Astrocyte (in vitro differentiated cells and primary cell): ENCODE data around the gene MYO15B. TPM values are rescaled to one million over a fixed set of nuclear protein-coding genes. Genes with fewer than 3 reads are reported as not detected.
A peak's percentile ranks its signal among the peaks of the same experiment; 100 is the strongest.
"Not testable (repeated sequence)": the region's sequence is repeated elsewhere in the genome, so short reads cannot be mapped to it uniquely, and the experiment has no call there.

Experiments used
- DNase-seq: peaks from one replicate; pipeline ENCODE4 v3.0.0-alpha.2; 2010; ENCODE audit warnings: low read depth
- FAIRE-seq: peaks from 2 replicates; lab custom pipeline; 2011; peaks lifted over from hg19 to GRCh38; lab: Jason Lieb, UNC
- H2AFZ ChIP-seq: 2 replicates; pipeline ENCODE4 v1.6.0; 2012; ENCODE audit warnings: low read depth, low read length, inconsistent platforms
- H3K27ac ChIP-seq: 2 replicates; pipeline ENCODE4 v1.5.1; 2011; ENCODE audit warnings: low read depth, low read length, inconsistent platforms
- H3K27me3 ChIP-seq: 2 replicates; pipeline ENCODE4 v1.6.0; 2011; ENCODE audit warnings: low read length, inconsistent platforms; ENCODE audit not compliant: insufficient read depth
- H3K36me3 ChIP-seq: 2 replicates; pipeline ENCODE4 v1.5.1; 2011; ENCODE audit warnings: low read length, inconsistent platforms; ENCODE audit not compliant: insufficient read depth
- H3K4me1 ChIP-seq: 2 replicates; pipeline ENCODE4 v1.5.1; 2011; ENCODE audit warnings: low read length, inconsistent platforms; ENCODE audit not compliant: insufficient read depth
- H3K4me2 ChIP-seq: 2 replicates; pipeline ENCODE4 v1.6.0; 2012; ENCODE audit warnings: low read length, inconsistent platforms
- H3K4me3 ChIP-seq: 2 replicates; pipeline ENCODE4 v1.5.1; 2011; ENCODE audit warnings: low read depth, mild to moderate bottlenecking, low read length, inconsistent platforms; ENCODE audit not compliant: insufficient read depth
- H3K79me2 ChIP-seq: 2 replicates; pipeline ENCODE4 v1.6.0; 2012; ENCODE audit warnings: mild to moderate bottlenecking, low read length, inconsistent platforms; ENCODE audit not compliant: insufficient read depth
- H3K9ac ChIP-seq: 2 replicates; pipeline ENCODE4 v1.6.0; 2012; ENCODE audit warnings: mild to moderate bottlenecking, low read length, inconsistent platforms
- H3K9me3 ChIP-seq: 2 replicates; pipeline ENCODE4 v1.5.1; 2012; ENCODE audit warnings: low read depth, mild to moderate bottlenecking, low read length, inconsistent platforms; ENCODE audit not compliant: insufficient read depth
- H4K20me1 ChIP-seq: 2 replicates; pipeline ENCODE4 v1.6.0; 2012; ENCODE audit warnings: low read length, inconsistent platforms; ENCODE audit not compliant: insufficient read depth
- H3K27ac Mint-ChIP-seq: one replicate; pipeline ENCODE4 v1.8.0; 2021; ENCODE audit warnings: mild to moderate bottlenecking, mixed read lengths; ENCODE audit not compliant: unreplicated experiment
- H3K27me3 Mint-ChIP-seq: one replicate; pipeline ENCODE4 v1.8.0; 2021; ENCODE audit warnings: low read depth, mixed read lengths; ENCODE audit not compliant: unreplicated experiment
- H3K36me3 Mint-ChIP-seq: one replicate; pipeline ENCODE4 v1.8.0; 2021; ENCODE audit warnings: low read depth, mixed read lengths; ENCODE audit not compliant: unreplicated experiment
- H3K4me1 Mint-ChIP-seq: one replicate; pipeline ENCODE4 v1.8.0; 2021; ENCODE audit warnings: low read depth, mixed read lengths; ENCODE audit not compliant: unreplicated experiment
- H3K4me3 Mint-ChIP-seq: one replicate; pipeline ENCODE4 v1.8.0; 2021; ENCODE audit warnings: mild to moderate bottlenecking, moderate library complexity, mixed read lengths; ENCODE audit not compliant: unreplicated experiment
- H3K9me3 Mint-ChIP-seq: one replicate; pipeline ENCODE4 v1.8.0; 2021; ENCODE audit warnings: mild to moderate bottlenecking, mixed read lengths; ENCODE audit not compliant: unreplicated experiment
- EZH2 ChIP-seq: IDR thresholded peaks from 2 replicates; pipeline ENCODE4 v1.6.1; 2012; ENCODE audit warnings: mild to moderate bottlenecking, low read length, inconsistent platforms; ENCODE audit not compliant: insufficient read depth
- total RNA-seq: library from RNA; stranded (reverse); gene quantifications from 2 replicates; pipeline ENCODE4 v1.2.1, GENCODE V29; 2021
- TF ChIP-seq, protein P1 (sequence below): IDR thresholded peaks from 2 replicates; pipeline ENCODE4 v1.5.1; 2011; ENCODE audit warnings: low read depth, mild to moderate bottlenecking, inconsistent platforms, low read length, moderate library complexity; ENCODE audit not compliant: insufficient read depth

Gene MYO15B
- total RNA-seq, 1 donor from 2014 or later, result 3.5 TPM

DNA sequence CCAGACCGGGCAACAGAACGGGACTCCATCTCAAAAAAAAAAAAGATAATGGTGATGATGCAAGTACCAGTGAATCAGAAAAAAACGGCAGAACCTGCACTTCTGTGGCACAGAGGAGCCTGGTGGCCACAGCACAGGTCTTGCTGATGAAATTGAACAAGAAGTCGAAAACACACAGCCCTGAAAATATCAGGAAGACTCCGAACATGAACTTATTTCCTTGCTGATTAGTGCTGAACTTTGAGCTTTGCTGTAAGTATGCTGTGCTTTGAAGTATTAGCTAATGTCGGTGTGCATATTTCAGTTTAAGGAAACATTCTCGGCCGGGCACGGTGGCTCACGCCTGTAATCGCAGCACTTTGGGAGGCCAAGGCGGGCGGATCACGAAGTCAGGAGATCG, 10.9 kb upstream of the MYO15B start:
- no peak for FAIRE-seq
- Histone ChIP-seq H4K20me1 (no peaks in the 10 kb centered on the region), H2AFZ (no peak overlapping the region), H3K27me3 (no peaks in the 10 kb centered on the region), H3K4me1 (no peaks in the 10 kb centered on the region), H3K9me3 (no peaks in the 10 kb centered on the region), H3K27ac (no peak overlapping the region), H3K79me2 (no peaks in the 10 kb centered on the region), H3K9ac (no peak overlapping the region), H3K36me3 (no peaks in the 10 kb centered on the region), H3K4me3 (no peak overlapping the region), H3K4me2 (no peak overlapping the region)
- Mint-ChIP-seq H3K27ac (no peak overlapping the region), H3K4me3 (no peak overlapping the region), H3K27me3 (peaks cover 11% of the 10 kb centered on the region), H3K4me1 (no peaks in the 10 kb centered on the region), H3K36me3 (no peaks in the 10 kb centered on the region), H3K9me3 (peaks cover 3% of the 10 kb centered on the region)
- TF ChIP-seq, protein P1, sequence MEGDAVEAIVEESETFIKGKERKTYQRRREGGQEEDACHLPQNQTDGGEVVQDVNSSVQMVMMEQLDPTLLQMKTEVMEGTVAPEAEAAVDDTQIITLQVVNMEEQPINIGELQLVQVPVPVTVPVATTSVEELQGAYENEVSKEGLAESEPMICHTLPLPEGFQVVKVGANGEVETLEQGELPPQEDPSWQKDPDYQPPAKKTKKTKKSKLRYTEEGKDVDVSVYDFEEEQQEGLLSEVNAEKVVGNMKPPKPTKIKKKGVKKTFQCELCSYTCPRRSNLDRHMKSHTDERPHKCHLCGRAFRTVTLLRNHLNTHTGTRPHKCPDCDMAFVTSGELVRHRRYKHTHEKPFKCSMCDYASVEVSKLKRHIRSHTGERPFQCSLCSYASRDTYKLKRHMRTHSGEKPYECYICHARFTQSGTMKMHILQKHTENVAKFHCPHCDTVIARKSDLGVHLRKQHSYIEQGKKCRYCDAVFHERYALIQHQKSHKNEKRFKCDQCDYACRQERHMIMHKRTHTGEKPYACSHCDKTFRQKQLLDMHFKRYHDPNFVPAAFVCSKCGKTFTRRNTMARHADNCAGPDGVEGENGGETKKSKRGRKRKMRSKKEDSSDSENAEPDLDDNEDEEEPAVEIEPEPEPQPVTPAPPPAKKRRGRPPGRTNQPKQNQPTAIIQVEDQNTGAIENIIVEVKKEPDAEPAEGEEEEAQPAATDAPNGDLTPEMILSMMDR, result no peak
- no peak for TF ChIP-seq EZH2
- no peak for DNase-seq

DNA sequence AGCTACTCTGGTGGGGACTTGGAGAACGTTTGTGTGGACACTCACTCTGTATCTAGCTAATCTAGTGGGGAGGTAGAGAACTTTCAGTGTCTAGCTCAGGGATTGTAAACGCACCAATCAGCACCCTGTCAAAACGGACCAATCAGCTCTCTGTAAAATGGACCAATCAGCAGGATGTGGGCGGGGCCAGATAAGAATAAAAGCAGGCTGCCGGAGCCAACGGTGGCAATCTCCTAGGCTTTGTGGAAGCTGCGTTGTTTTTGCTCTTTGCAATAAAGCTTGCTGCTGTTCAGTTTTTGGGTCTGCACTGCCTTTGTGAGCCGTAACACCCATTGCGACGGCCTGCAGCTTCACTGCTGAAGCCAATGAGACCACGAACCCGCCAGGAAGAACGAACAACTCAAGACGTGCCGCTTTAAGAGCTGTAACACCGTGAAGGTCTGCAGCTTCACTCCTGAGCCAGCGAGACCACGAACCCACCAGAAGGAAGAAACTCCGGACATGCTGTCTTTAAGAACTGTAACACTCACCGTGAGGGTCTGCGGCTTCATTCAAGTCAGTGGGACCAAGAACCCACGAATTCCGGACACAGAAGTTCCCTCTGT, 6.4 kb upstream of the MYO15B start:
- not testable (repeated sequence) for H3K9ac ChIP-seq, H3K4me3 Mint-ChIP-seq, H2AFZ ChIP-seq, H3K79me2 ChIP-seq, H3K27me3 Mint-ChIP-seq, H3K4me2 ChIP-seq, FAIRE-seq, H3K36me3 Mint-ChIP-seq, H3K9me3 ChIP-seq, H3K27me3 ChIP-seq, H3K4me1 ChIP-seq, DNase-seq, H3K27ac ChIP-seq, H3K4me1 Mint-ChIP-seq, H3K36me3 ChIP-seq, H3K9me3 Mint-ChIP-seq, H3K4me3 ChIP-seq, H4K20me1 ChIP-seq
- H3K27ac Mint-ChIP-seq, result peak overlapping the region; percentile 34

DNA sequence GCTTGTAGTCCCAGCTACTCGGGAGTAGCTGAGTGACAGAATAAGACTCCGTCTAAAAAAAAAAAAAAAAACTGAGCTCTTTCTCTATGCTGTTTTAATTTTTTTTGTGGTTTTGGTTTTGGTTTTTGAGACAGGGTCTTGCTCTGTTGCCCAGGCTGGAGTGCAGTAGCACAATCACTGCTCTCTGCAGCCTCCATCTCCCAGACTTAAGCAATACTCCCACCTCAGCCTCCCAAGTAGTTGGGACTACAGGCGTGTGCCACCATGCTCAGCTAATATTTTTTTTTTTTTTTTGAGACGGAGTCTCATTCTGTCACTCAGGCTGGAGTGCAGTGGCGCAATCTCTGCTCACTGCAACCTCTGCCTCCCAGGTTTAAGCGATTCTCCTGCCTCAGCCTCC, 4.4 kb upstream of the MYO15B start:
- not testable (repeated sequence) for DNase-seq, H3K4me3 ChIP-seq, H4K20me1 ChIP-seq, H3K9me3 ChIP-seq, H3K4me2 ChIP-seq, H3K9ac ChIP-seq, H3K36me3 Mint-ChIP-seq, H3K27me3 ChIP-seq, H2AFZ ChIP-seq, H3K4me3 Mint-ChIP-seq, H3K27ac Mint-ChIP-seq, H3K4me1 Mint-ChIP-seq, H3K4me1 ChIP-seq, H3K36me3 ChIP-seq, H3K79me2 ChIP-seq, H3K27ac ChIP-seq, FAIRE-seq
- Mint-ChIP-seq H3K9me3 (peaks cover 13% of the 10 kb centered on the region), H3K27me3 (peaks cover 17% of the 10 kb centered on the region)
